Left lung (tissue), 10 donors: ENCODE data around the gene MED8. TPM values are rescaled to one million over a fixed set of nuclear protein-coding genes. Genes with fewer than 3 reads are reported as not detected.

Source experiments
- ATAC-seq: fragments of 200-7000 bp; cut with Tn5 transposase; one replicate; pipeline ENCODE4 v1.9.1; 2020; ENCODE audit warnings: moderate library complexity
- DNase-seq, 4 donors: peaks; one replicate each; pipeline ENCODE4 v3.0.0-alpha.2; 2013 to 2020
- H3K27ac ChIP-seq, 2 donors: fragments of 200-600 bp; sonication (generic) in 1 of 2; one replicate each; pipeline versions ENCODE4 v1.5.0 to v1.8.0; 2020 to 2021
- H3K27me3 ChIP-seq, 2 donors: fragments of 200-600 bp; sonication (generic) in 1 of 2; one replicate each; pipeline versions ENCODE4 v1.5.0 to v1.8.0; 2020 to 2021
- H3K36me3 ChIP-seq, 2 donors: fragments of 200-600 bp; sonication (generic) in 1 of 2; one replicate each; pipeline versions ENCODE4 v1.5.0 to v1.8.0; 2020 to 2021
- H3K4me1 ChIP-seq, 2 donors: fragments of 200-600 bp; one replicate each; pipeline ENCODE4 v1.8.0; 2021
- H3K4me3 ChIP-seq, 2 donors: fragments of 200-600 bp; sonication (generic) in 1 of 2; one replicate each; pipeline versions ENCODE4 v1.5.0 to v1.8.0; 2020 to 2021; ENCODE audit warnings: mild to moderate bottlenecking in 1 of 2
- H3K9me3 ChIP-seq, 2 donors: fragments of 200-600 bp; sonication (generic) in 1 of 2; one replicate each; pipeline versions ENCODE4 v1.5.0 to v1.8.0; 2020 to 2021
- CTCF ChIP-seq, 2 donors: fragments of 200-600 bp; sonication (generic) in 1 of 2; IDR thresholded peaks; one replicate each; pipeline versions ENCODE4 v1.5.0 to v1.8.0; 2021; ENCODE audit warnings: antibody characterized with exemption in 2 of 2
- intact Hi-C, 2 donors: fragments of 100-400 bp; cut with DNase I; formaldehyde crosslinking; loops; one replicate each; pipeline versions ENCODE4 v1.11.2 to v1.14.2; 2022
- polyA plus RNA-seq, 6 donors: library from polyadenylated mRNA; unstranded; fragments of 120-200 nt; gene quantifications; one replicate each; pipeline ENCODE4 v1.2.1, GENCODE V29; 2013; ENCODE audit not compliant: insufficient read length in 6 of 6
- total RNA-seq, 2 donors: library from RNA; stranded (reverse); fragmentation: NEBNext Ultra II Directional; extraction: Animal tissue kit (Norgen Biotek cat#: 25700); gene quantifications; one replicate each; pipeline ENCODE4 v1.2.1, GENCODE V29; 2021
- donor health status: DM: no; HTN: yes; CAD: no.
- donor health status: DM: no; HTN: no; CAD: no.

MED8 gene
- total and polyA plus RNA-seq, 8 donors: 32.1 to 48.5 (median 37.1) TPM

GRCh38 chr1:43352351-43352705 is 37.3 kb downstream of the MED8 start:
- intact Hi-C loops: no loop called here
- ATAC-seq: no peak
- no peak for TF ChIP-seq CTCF (IDR thresholded peaks at IDR 0.05)
- no peak for DNase-seq
- no peak overlapping the region for H3K4me3 ChIP-seq
- H3K36me3 ChIP-seq: no peaks in the 10 kb centered on the region
- no peaks in the 10 kb centered on the region for H3K27me3 ChIP-seq
- no peak overlapping the region for H3K27ac ChIP-seq
- H3K9me3 ChIP-seq: no peaks in the 10 kb centered on the region
- H3K4me1 ChIP-seq: peaks cover 5 to 7% of the 10 kb centered on the region in 2 donors

GRCh38 chr1:43351421-43352350 is 37.9 kb downstream of the MED8 start:
- Histone ChIP-seq H3K27me3 (no peaks in the 10 kb centered on the region), H3K36me3 (no peaks in the 10 kb centered on the region), H3K9me3 (no peaks in the 10 kb centered on the region), H3K4me1 (peaks cover 5 to 6% of the 10 kb centered on the region in 2 donors), H3K4me3 (no peak overlapping the region), H3K27ac (no peak overlapping the region)
- DNase-seq: no peak
- TF ChIP-seq CTCF (IDR thresholded peaks at IDR 0.05): no peak
- no peak for ATAC-seq
- intact Hi-C loops: no loop called here

DNA sequence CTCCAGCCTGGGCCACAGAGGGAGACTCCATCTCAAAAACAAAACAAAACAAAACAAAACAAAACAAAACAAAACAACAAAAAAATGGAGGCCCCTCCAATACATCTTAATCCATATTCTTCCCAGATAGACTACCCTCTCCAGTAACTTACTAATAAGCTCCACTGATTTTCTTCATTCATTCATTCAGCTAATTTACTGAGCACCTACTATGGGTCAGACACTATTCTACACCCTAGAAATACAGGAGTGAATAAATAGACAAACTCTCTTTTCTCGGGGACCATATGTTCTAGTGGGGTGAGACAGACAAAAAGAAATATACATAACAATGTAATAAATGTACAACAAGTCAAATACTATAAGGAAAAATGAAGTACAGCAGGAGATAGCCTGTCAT is 38.6 kb downstream of the MED8 start:
- intact Hi-C loops: no loop called here
- ATAC-seq: no peak
- peaks cover 5 to 6% of the 10 kb centered on the region in 2 donors for H3K4me1 ChIP-seq
- no peak overlapping the region for H3K4me3 ChIP-seq
- H3K27me3 ChIP-seq: no peaks in the 10 kb centered on the region
- DNase-seq: no peak
- no peaks in the 10 kb centered on the region for H3K36me3 ChIP-seq
- no peak for TF ChIP-seq CTCF (IDR thresholded peaks at IDR 0.05)
- H3K27ac ChIP-seq: no peak overlapping the region
- H3K9me3 ChIP-seq: no peaks in the 10 kb centered on the region

- Histone ChIP-seq H3K4me1 (peaks cover 5 to 6% of the 10 kb centered on the region in 2 donors), H3K27me3 (no peaks in the 10 kb centered on the region), H3K36me3 (no peaks in the 10 kb centered on the region), H3K27ac (peak overlapping the region; percentile 86 to 89), H3K4me3 (peak overlapping the region; percentile 30 to 40), H3K9me3 (no peaks in the 10 kb centered on the region)
- intact Hi-C loops: no loop called here
- ATAC-seq: peak; percentile 5
- peak in 1 of 4 donors; percentile 35 for DNase-seq
- no peak for TF ChIP-seq CTCF (IDR thresholded peaks at IDR 0.05)
Observed at GRCh38 chr1:43349594-43350306, 39.9 kb downstream of the MED8 start.
